ENCODE data around the gene KCNH4. TPM values are rescaled to one million over a fixed set of nuclear protein-coding genes. Genes with fewer than 3 reads are reported as not detected.

Gene KCNH4
- total RNA-seq, 1 donor = not detected

GRCh38 chr17:42201458-42201772 lies 20.5 kb upstream of the KCNH4 start:
- no peak for DNase-seq (ENCODE audit: low read depth)
- H3K4me3 ChIP-seq (ENCODE audit: low read depth, low read length) = no peak overlapping the region
- TF ChIP-seq, protein P1, sequence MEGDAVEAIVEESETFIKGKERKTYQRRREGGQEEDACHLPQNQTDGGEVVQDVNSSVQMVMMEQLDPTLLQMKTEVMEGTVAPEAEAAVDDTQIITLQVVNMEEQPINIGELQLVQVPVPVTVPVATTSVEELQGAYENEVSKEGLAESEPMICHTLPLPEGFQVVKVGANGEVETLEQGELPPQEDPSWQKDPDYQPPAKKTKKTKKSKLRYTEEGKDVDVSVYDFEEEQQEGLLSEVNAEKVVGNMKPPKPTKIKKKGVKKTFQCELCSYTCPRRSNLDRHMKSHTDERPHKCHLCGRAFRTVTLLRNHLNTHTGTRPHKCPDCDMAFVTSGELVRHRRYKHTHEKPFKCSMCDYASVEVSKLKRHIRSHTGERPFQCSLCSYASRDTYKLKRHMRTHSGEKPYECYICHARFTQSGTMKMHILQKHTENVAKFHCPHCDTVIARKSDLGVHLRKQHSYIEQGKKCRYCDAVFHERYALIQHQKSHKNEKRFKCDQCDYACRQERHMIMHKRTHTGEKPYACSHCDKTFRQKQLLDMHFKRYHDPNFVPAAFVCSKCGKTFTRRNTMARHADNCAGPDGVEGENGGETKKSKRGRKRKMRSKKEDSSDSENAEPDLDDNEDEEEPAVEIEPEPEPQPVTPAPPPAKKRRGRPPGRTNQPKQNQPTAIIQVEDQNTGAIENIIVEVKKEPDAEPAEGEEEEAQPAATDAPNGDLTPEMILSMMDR (IDR thresholded peaks at IDR 0.05; ENCODE audit: insufficient read depth, low read depth, low read length) = no peak

DNA sequence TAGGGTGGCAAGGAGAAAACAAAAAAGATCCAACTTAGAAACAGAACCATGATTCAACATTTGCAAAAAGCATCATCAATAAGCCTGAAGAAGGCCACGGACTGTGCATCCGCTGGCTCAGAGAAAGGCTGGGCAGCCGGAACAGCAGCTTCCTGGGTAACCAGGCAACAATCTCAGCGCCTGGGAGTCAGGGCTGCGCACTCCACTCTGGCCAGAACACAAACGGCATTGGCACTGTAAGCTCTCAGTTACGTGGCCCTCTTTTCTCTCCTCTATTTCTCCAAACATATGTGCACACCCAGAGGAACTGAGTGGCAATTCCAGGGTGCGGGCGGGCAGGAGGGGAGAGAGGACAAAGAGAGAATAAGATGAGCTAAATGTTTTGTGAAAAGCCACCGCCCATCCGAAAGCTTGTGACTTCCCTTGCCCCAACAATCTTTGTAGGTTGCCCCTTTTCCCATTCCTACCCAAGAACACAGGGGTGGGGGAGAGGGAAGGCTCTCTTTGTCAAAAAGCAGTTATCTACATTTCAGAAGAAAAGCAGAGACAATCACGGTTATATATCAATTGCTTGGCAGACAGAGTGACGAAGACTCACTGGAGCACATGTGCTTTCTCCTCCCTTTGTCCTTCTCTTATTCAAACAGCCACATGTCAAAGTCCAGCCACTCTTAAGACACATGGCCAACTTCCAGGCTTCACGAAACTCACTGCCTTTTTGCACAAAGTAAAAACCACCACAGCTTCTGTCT lies 19.9 kb upstream of the KCNH4 start:
- TF ChIP-seq, protein P1 (IDR thresholded peaks at IDR 0.05; ENCODE audit: insufficient read depth, low read depth, low read length) = no peak
- H3K4me3 ChIP-seq (ENCODE audit: low read depth, low read length) = no peak overlapping the region
- no peak for DNase-seq (ENCODE audit: low read depth)

- TF ChIP-seq, protein P1 (IDR thresholded peaks at IDR 0.05; ENCODE audit: insufficient read depth, low read depth, low read length) = no peak
- no peak for DNase-seq (ENCODE audit: low read depth)
Measured at GRCh38 chr17:42199416-42200011, 18.6 kb upstream of the KCNH4 start.

GRCh38 chr17:42198897-42199296 lies 18.0 kb upstream of the KCNH4 start:
- TF ChIP-seq, protein P1 (IDR thresholded peaks at IDR 0.05; ENCODE audit: insufficient read depth, low read depth, low read length) = no peak
- H3K4me3 ChIP-seq (ENCODE audit: low read depth, low read length) = no peak overlapping the region
- no peak for DNase-seq (ENCODE audit: low read depth)

More at GRCh38 chr17:42199416-42200011, 18.6 kb upstream of the KCNH4 start:
- no peak overlapping the region for H3K4me3 ChIP-seq (ENCODE audit: low read depth, low read length)

GRCh38 chr17:42197564-42198156 lies 16.7 kb upstream of the KCNH4 start:
- TF ChIP-seq, protein P1 (IDR thresholded peaks at IDR 0.05; ENCODE audit: insufficient read depth, low read depth, low read length) = no peak
- H3K4me3 ChIP-seq (ENCODE audit: low read depth, low read length) = no peak overlapping the region

GRCh38 chr17:42193969-42194899 lies 13.3 kb upstream of the KCNH4 start, which contains the start of gene GHDC:
GHDC (minus strand) TSS chr17:42194494; CDS start chr17:42193581, 913 bp downstream.
- H3K4me3 ChIP-seq (ENCODE audit: low read depth, low read length) = peak within 1 kb of the TSS; percentile 91
- DNase-seq (ENCODE audit: low read depth) = peak; percentile 79
- TF ChIP-seq, protein P1 (IDR thresholded peaks at IDR 0.05; ENCODE audit: insufficient read depth, low read depth, low read length) = no peak

More at GRCh38 chr17:42197564-42198156, 16.7 kb upstream of the KCNH4 start:
- DNase-seq (ENCODE audit: low read depth) = no peak

Data from fibroblast of villous mesenchyme (primary cell).